Measurements from ENCODE around the gene SNX2. TPM values are rescaled to one million over a fixed set of nuclear protein-coding genes. Genes with fewer than 3 reads are reported as not detected.

Gene SNX2
- total and polyA plus RNA-seq, 12 donors = 15.1 to 48.5 (median 35.2) TPM

- peaks cover 0 to 48% (median 19%) of the 10 kb centered on the region in 9 donors for H3K4me1 ChIP-seq
- 8 to 10% methylated on average over 14 of the region's 14 CpGs for WGBS, 2 donors
- H3K27me3 ChIP-seq = no peaks in the 10 kb centered on the region
- H3K9me3 ChIP-seq = no peaks in the 10 kb centered on the region
- TF ChIP-seq CTCF (IDR thresholded peaks at IDR 0.05) = no peak
- H3K27ac ChIP-seq = peak overlapping the region in 9 of 10 donors; percentile 57 to 93 (median 86)
- DNase-seq = no peak
- ATAC-seq = peak in 6 of 8 donors; percentile 8 to 50 (median 36)
- H3K4me3 ChIP-seq = peak overlapping the region; percentile 63 to 96 (median 80)
- peaks cover 0 to 3% (median 0%) of the 10 kb centered on the region in 9 donors for H3K36me3 ChIP-seq
- intact Hi-C loops (cut with DNase I) = loop anchor here in 4 of 10 donors (2.0 to 10.0 kb wide), 3 partner anchors 69 to 259 kb away; partner anchors contain the start of genes SNX24 (in 4 of the 4) and PPIC (in 1 of the 4)
Measured at GRCh38 chr5:122775550-122776542, 966 bp downstream of the SNX2 start.

- intact Hi-C loops (cut with DNase I) = loop anchor here in 3 of 10 donors (10.0 kb wide), 2 partner anchors 67 to 257 kb away; partner anchors contain the start of genes SNX24 (in 3 of the 3) and PPIC (in 1 of the 3)
- H3K36me3 ChIP-seq = peaks cover 0 to 3% (median 0%) of the 10 kb centered on the region in 9 donors
- H3K27ac ChIP-seq = no peak overlapping the region
- DNase-seq (no peak), ATAC-seq (no peak)
- peaks cover 0 to 8% (median 0%) of the 10 kb centered on the region in 11 donors for H3K9me3 ChIP-seq
- 96 to 97% methylated on average over 4 of the region's 4 CpGs for WGBS, 2 donors
- no peak for TF ChIP-seq CTCF (IDR thresholded peaks at IDR 0.05)
- H3K27me3 ChIP-seq = no peaks in the 10 kb centered on the region
- peaks cover 0 to 47% (median 19%) of the 10 kb centered on the region in 9 donors for H3K4me1 ChIP-seq
- H3K4me3 ChIP-seq = peak overlapping the region in 1 of 10 donors; percentile 10
Measured at GRCh38 chr5:122778157-122778556, 3.3 kb downstream of the SNX2 start.

- Histone ChIP-seq H3K4me1 (peaks cover 0 to 40% (median 19%) of the 10 kb centered on the region in 9 donors), H3K27ac (no peak overlapping the region), H3K36me3 (peaks cover 0 to 3% (median 0%) of the 10 kb centered on the region in 9 donors), H3K27me3 (no peaks in the 10 kb centered on the region), H3K9me3 (peaks cover 0 to 8% (median 0%) of the 10 kb centered on the region in 11 donors), H3K4me3 (no peak overlapping the region)
- DNase-seq = no peak
- 81 to 97% methylated on average over 4 of the region's 4 CpGs for WGBS, 2 donors
- TF ChIP-seq CTCF (IDR thresholded peaks at IDR 0.05) = no peak
- intact Hi-C loops (cut with DNase I) = loop anchor here in 3 of 10 donors (10.0 kb wide), 2 partner anchors 65 to 255 kb away; partner anchors contain the start of genes SNX24 (in 3 of the 3) and PPIC (in 1 of the 3)
- ATAC-seq = no peak
Measured at GRCh38 chr5:122779451-122779850, 4.6 kb downstream of the SNX2 start.

- ATAC-seq = no peak
- intact Hi-C loops (cut with DNase I) = no loop called here
Measured at GRCh38 chr5:122780296-122780695, 5.4 kb downstream of the SNX2 start.

More at GRCh38 chr5:122780296-122780695, 5.4 kb downstream of the SNX2 start:
- peaks cover 0 to 3% (median 0%) of the 10 kb centered on the region in 9 donors for H3K36me3 ChIP-seq
- 95 to 96% methylated on average over 4 of the region's 4 CpGs for WGBS, 2 donors
- H3K27ac ChIP-seq = no peak overlapping the region
- TF ChIP-seq CTCF (IDR thresholded peaks at IDR 0.05) = no peak
- H3K9me3 ChIP-seq = peaks cover 0 to 14% (median under 1%) of the 10 kb centered on the region in 11 donors
- DNase-seq = no peak
- no peaks in the 10 kb centered on the region for H3K27me3 ChIP-seq
- peaks cover 0 to 39% (median 19%) of the 10 kb centered on the region in 9 donors for H3K4me1 ChIP-seq
- H3K4me3 ChIP-seq = no peak overlapping the region
